Esophagus squamous epithelium (tissue), 4 donors: ENCODE measurements around the gene ANAPC16.

Experiments
- CTCF ChIP-seq, 6 experiments: fragments of 450-650 bp in 4 of 6; fragments of 200-600 bp in 2 of 6; sonication (generic) in 2 of 6; IDR thresholded peaks; one replicate each; pipeline ENCODE4 v1.5.1; 2016 to 2019; ENCODE audit warnings: antibody characterized with exemption in 6 of 6, mild to moderate bottlenecking in 4 of 6, moderate library complexity in 4 of 6
- POLR2A ChIP-seq, 4 donors: fragments of 450-650 bp; IDR thresholded peaks; one replicate each; pipeline ENCODE4 v1.6.1; 2017; ENCODE audit warnings: antibody characterized with exemption in 4 of 4, mild to moderate bottlenecking in 4 of 4, moderate library complexity in 3 of 4

- no peak for TF ChIP-seq CTCF (IDR thresholded peaks at IDR 0.05)
- no peak for TF ChIP-seq POLR2A (IDR thresholded peaks at IDR 0.05)
Observed at GRCh38 chr10:72264536-72264935, 48.7 kb downstream of the ANAPC16 start.
